Ascending aorta (tissue), 2 donors: ENCODE data around the gene MUC2. TPM values are rescaled to one million over a fixed set of nuclear protein-coding genes. Genes with fewer than 3 reads are reported as not detected.

ENCODE experiments used
- DNase-seq, 2 donors: peaks; one replicate each; pipeline ENCODE4 v3.0.0-alpha.2; 2019; ENCODE audit warnings: low spot score in 2 of 2
- H3K27ac ChIP-seq, 2 donors: fragments of 200-600 bp; sonication (generic); one replicate each; pipeline ENCODE4 v1.5.1; 2016 to 2017; ENCODE audit warnings: mild to moderate bottlenecking in 1 of 2
- H3K27me3 ChIP-seq: fragments of 200-600 bp; sonication (generic); one replicate; pipeline ENCODE4 v1.5.1; 2017
- H3K36me3 ChIP-seq, 2 donors: fragments of 200-600 bp; sonication (generic); one replicate each; pipeline ENCODE4 v1.5.1; 2016
- H3K4me1 ChIP-seq, 2 donors: fragments of 200-600 bp; sonication (generic); one replicate each; pipeline ENCODE4 v1.5.1; 2016 to 2017; ENCODE audit warnings: mild to moderate bottlenecking in 1 of 2
- H3K4me3 ChIP-seq, 2 donors: fragments of 200-600 bp; sonication (generic); one replicate each; pipeline ENCODE4 v1.5.1; 2016 to 2017; ENCODE audit warnings: mild to moderate bottlenecking in 1 of 2
- H3K9me3 ChIP-seq, 2 donors: fragments of 200-600 bp; sonication (generic); one replicate each; pipeline ENCODE4 v1.5.1; 2016
- intact Hi-C: fragments of 100-400 bp; cut with DNase I; formaldehyde crosslinking; loops from one replicate; pipeline ENCODE4 v1.15.1; 2023
- total RNA-seq: library from RNA; depleted of rRNA; stranded (reverse); fragments of >200 nt; gene quantifications from one replicate; pipeline ENCODE4 v1.1.0, GENCODE V29; 2016
- TF ChIP-seq, protein P1 (sequence below), 3 experiments: fragments of 200-600 bp in 2 of 3; fragments of 450-650 bp in 1 of 3; sonication (generic) in 2 of 3; IDR thresholded peaks; one replicate each; pipeline ENCODE4 v1.5.1; 2016 to 2019; ENCODE audit warnings: antibody characterized with exemption in 3 of 3, mild to moderate bottlenecking in 1 of 3, moderate library complexity in 1 of 3

MUC2 gene
- total RNA-seq, 1 donor from 2014 or later, result 0.11 TPM

DNA sequence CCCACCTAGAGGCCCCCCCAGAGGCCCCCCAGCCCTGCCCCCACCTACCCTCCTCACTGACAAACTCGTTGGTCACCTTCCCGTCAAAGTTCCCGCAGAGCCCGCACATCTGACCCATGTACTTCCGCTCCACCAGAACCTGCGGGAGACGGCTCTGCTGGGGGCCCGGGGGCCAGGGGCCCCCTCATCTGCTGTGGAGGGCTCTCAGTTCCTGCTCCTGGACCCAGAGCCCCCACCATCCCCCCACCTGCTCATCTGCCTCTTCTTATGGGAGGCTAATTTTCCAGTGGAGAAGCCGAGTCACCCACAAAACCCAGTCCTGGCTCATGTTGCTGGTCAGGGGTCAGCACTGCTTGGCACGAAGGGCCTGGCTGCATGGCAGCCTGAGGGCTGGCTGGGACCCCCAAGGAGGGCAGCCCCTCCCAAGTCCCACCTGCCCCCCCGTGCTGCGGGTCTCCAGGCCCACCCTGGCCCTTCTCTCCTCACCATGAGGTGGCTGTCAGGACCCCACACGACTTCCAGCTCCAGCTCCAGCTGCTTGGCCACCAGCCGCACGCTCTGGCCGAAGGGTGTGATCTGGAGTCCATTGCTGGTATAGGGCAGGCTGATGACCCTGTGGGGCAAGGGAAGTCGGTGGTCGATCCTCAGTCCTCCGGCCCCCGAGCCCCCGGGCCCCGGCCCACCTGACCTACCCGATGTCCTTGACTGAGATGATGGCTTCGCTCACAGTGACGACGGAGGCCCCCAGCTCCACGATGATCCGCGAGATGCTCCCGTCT is 43.4 kb upstream of the MUC2 start:
- Histone ChIP-seq H3K36me3 (no peaks in the 10 kb centered on the region), H3K4me1 (peaks cover 8 to 10% of the 10 kb centered on the region in 2 donors), H3K4me3 (no peak overlapping the region), H3K9me3 (no peaks in the 10 kb centered on the region), H3K27me3 (no peaks in the 10 kb centered on the region), H3K27ac (no peak overlapping the region)
- intact Hi-C loops, result no loop called here
- TF ChIP-seq, protein P1, sequence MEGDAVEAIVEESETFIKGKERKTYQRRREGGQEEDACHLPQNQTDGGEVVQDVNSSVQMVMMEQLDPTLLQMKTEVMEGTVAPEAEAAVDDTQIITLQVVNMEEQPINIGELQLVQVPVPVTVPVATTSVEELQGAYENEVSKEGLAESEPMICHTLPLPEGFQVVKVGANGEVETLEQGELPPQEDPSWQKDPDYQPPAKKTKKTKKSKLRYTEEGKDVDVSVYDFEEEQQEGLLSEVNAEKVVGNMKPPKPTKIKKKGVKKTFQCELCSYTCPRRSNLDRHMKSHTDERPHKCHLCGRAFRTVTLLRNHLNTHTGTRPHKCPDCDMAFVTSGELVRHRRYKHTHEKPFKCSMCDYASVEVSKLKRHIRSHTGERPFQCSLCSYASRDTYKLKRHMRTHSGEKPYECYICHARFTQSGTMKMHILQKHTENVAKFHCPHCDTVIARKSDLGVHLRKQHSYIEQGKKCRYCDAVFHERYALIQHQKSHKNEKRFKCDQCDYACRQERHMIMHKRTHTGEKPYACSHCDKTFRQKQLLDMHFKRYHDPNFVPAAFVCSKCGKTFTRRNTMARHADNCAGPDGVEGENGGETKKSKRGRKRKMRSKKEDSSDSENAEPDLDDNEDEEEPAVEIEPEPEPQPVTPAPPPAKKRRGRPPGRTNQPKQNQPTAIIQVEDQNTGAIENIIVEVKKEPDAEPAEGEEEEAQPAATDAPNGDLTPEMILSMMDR (IDR thresholded peaks at IDR 0.05), result no peak
- no peak for DNase-seq

DNA sequence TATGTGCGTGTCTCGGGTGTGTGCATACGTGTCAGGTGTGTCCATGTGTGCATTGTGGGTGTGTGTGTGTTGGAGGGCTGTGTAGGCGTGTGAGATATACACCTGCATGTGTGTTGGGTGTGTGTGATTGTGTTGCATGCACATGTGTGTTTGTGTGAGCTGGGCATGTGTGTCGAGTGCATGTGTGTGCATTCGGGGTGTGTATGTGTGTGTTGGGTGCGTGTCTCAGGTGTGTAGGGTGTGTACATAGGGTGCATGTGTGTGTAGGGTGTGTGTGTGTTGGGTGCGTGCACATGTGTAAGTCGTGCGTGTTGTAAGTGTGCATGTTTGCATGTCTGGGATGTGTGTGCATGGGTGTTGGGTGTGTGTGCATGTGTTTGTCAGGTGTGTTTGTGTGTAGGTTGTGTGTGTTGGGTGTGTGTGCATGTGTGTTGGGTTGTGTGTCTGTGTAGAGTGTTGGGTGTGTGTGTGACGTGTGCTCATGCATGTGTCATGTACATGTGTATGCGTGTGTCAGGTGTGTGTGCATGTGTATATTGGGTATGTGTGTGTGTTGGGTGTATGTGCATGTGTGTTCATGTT is 42.3 kb upstream of the MUC2 start:
- H3K4me1 ChIP-seq, result peaks cover 8 to 10% of the 10 kb centered on the region in 2 donors
- H3K36me3 ChIP-seq, result no peaks in the 10 kb centered on the region
- H3K4me3 ChIP-seq, result no peak overlapping the region
- no peak for DNase-seq
- H3K9me3 ChIP-seq, result no peaks in the 10 kb centered on the region
- TF ChIP-seq, protein P1 (IDR thresholded peaks at IDR 0.05), result no peak
- intact Hi-C loops, result no loop called here
- H3K27me3 ChIP-seq, result no peaks in the 10 kb centered on the region
- H3K27ac ChIP-seq, result no peak overlapping the region

DNA sequence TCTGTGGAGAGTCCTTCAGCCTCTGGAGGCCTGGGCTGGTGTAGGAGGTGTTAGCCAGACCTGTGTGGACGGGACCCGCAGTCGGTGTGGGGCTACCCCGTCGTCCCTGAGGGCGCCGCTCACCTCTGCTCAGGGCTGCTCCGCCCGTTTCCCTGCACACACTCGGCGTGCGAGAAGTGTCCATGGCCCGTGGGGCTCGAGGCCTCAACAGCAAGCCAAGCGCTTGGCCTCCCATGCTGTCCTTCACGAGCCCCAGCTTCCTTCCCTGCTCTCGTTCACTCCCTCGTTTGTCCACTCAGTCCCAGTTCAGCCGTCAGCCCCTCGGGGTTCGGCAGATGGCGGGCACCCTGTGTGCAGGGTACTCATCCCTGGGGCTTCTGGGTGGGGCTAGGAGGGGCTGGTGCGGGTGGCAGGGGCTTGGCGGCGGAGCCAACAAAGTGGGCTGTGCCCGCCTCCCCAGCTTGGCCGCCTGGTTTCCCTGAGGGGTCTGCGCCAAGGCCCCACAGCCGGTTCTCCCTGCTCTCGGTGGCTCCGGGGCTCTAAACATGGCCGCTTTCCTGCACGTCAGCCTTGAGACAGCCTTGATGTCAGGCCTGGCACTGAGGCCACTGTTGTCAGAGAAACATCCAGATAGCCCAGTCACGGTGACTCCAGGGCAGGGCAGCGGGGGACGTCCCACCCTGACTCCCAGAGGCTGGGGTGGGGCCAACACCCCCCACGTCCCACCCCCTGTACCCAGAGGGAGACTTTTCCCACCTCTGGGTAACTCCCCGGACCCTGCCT is 41.5 kb upstream of the MUC2 start:
- H3K4me1 ChIP-seq, result peaks cover 8 to 10% of the 10 kb centered on the region in 2 donors
- TF ChIP-seq, protein P1 (IDR thresholded peaks at IDR 0.05), result no peak
- no peaks in the 10 kb centered on the region for H3K9me3 ChIP-seq
- no peak overlapping the region for H3K4me3 ChIP-seq
- DNase-seq, result no peak
- H3K27me3 ChIP-seq, result no peaks in the 10 kb centered on the region
- intact Hi-C loops, result no loop called here
- H3K27ac ChIP-seq, result no peak overlapping the region
- H3K36me3 ChIP-seq, result no peaks in the 10 kb centered on the region

DNA sequence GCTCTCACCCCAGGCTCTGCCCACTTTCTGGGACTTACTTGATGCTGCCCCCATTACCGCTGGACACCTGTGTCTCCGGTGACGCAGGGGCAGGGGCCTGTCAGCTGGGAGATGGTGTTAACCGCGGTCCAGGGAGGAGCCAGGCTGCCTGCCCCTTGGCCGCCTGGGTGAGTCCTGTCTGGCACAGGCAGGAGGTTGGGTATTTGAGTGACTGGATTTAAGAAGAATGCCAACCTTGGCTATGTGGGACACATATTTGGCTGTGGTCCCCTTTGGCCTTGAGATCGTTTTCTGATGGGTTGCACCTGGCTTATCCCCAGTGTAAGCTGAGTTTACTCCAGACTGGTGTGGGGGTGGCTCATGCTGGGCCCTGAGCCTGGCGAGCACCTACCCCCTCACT is 40.7 kb upstream of the MUC2 start:
- intact Hi-C loops, result no loop called here

More for the DNA sequence above, 40.7 kb upstream of the MUC2 start:
- DNase-seq, result no peak
- Histone ChIP-seq H3K36me3 (no peaks in the 10 kb centered on the region), H3K4me1 (peaks cover 8 to 10% of the 10 kb centered on the region in 2 donors), H3K27me3 (no peaks in the 10 kb centered on the region), H3K27ac (no peak overlapping the region), H3K4me3 (no peak overlapping the region), H3K9me3 (no peaks in the 10 kb centered on the region)
- TF ChIP-seq, protein P1 (IDR thresholded peaks at IDR 0.05), result no peak
